ENCODE results near the gene F13B. TPM values are rescaled to one million over a fixed set of nuclear protein-coding genes. Genes with fewer than 3 reads are reported as not detected.

Gene F13B
- total RNA-seq, 1 experiment from 2014 or later: not detected

DNA sequence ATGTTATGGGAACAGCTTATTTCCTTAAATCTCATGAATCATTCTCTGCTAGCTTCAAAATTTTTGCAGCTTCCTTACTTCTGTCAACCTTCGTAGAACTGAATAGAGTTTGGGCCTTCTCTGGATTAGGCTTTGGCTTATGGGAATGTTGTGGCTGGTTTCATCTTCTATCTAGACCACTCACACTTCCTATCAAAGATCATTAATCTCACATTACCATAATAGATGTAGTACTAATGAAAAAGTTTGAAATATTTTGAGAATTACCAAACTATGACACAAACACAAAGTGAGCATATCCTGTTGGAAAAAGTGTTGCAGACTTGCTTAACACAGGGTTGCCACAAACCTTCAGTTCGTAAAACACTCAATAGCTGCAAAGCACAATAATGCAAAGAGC is 49.1 kb upstream of the F13B start:
- H3K4me1 ChIP-seq (ENCODE audit: control insufficient read depth in 1 of 2, insufficient read depth in 2 of 2, low read length in 2 of 2): no peaks in the 10 kb centered on the region
- ChIA-PET RAD21 (ENCODE audit: low non-redundant PET in 1 of 2, low total read pairs in 2 of 2, uncharacterized antibody in 2 of 2, unreplicated experiment in 2 of 2) (no interaction called here), POLR2A (no interaction called here), CTCF (no interaction called here)
- no peak overlapping the region for H3K27ac ChIP-seq (ENCODE audit: low read depth, low read length)
- H3K9ac ChIP-seq (ENCODE audit: low read length): no peak overlapping the region
- H3K4me3 ChIP-seq (replicated peaks in 1 of 2; ENCODE audit: low read depth in 1 of 2, low read length in 2 of 2): no peak overlapping the region
- H3K79me2 ChIP-seq (ENCODE audit: insufficient read depth, low read length): peaks cover 11% of the 10 kb centered on the region; the same call in 1 of the 2 replicates
- no peaks in the 10 kb centered on the region for H3K9me2 ChIP-seq (ENCODE audit: insufficient read depth)
- no peaks in the 10 kb centered on the region for H4K20me1 ChIP-seq (ENCODE audit: insufficient read depth)
- intact Hi-C loops (cut with micrococcal nuclease): no loop called here
- no TSS peak for BruUV-seq (replicated peaks)
- ATAC-seq: no peak
- DNase-seq (ENCODE audit: low read depth, low spot score): no peak
- H3K9me3 ChIP-seq (ENCODE audit: control insufficient read depth in 1 of 2, insufficient read depth in 1 of 2, low read depth in 1 of 2, low read length in 2 of 2): no peaks in the 10 kb centered on the region
- H3K27me3 ChIP-seq (ENCODE audit: insufficient read depth, low read length): no peaks in the 10 kb centered on the region
- no peak overlapping the region for H2AFZ ChIP-seq (ENCODE audit: low read depth, low read length, poor library complexity, severe bottlenecking)
- no peak overlapping the region for H3K4me2 ChIP-seq (ENCODE audit: low read length)
- peaks cover 6 to 22% of the 10 kb centered on the region in 2 experiments; a peak in 3 of 4 replicates for H3K36me3 ChIP-seq (ENCODE audit: control insufficient read depth in 1 of 2, insufficient read depth in 2 of 2, low read length in 2 of 2)
- TF ChIP-seq CEBPB (IDR thresholded peaks at IDR 0.05; ENCODE audit: low read depth) (no peak), JUND (IDR thresholded peaks at IDR 0.05) (no peak), ZNF274 (IDR thresholded peaks at IDR 0.05; ENCODE audit: low read depth, low read length) (no peak), SP1 (IDR thresholded peaks at IDR 0.05; ENCODE audit: low read depth) (no peak), CBX3 (IDR thresholded peaks at IDR 0.05; ENCODE audit: low read depth) (no peak), ZFX (IDR thresholded peaks at IDR 0.05) (no peak), FOSL1 (IDR thresholded peaks at IDR 0.05; ENCODE audit: low read depth) (no peak), EZH2phosphoT487 (IDR thresholded peaks at IDR 0.05; ENCODE audit: borderline replicate concordance) (no peak), TCF7L2 (IDR thresholded peaks at IDR 0.05; ENCODE audit: borderline replicate concordance, extremely low read depth, insufficient read depth, insufficient read length) (no peak), ELF1 (IDR thresholded peaks at IDR 0.05; ENCODE audit: borderline replicate concordance, low read depth) (no peak)
- TF ChIP-seq, protein P1, sequence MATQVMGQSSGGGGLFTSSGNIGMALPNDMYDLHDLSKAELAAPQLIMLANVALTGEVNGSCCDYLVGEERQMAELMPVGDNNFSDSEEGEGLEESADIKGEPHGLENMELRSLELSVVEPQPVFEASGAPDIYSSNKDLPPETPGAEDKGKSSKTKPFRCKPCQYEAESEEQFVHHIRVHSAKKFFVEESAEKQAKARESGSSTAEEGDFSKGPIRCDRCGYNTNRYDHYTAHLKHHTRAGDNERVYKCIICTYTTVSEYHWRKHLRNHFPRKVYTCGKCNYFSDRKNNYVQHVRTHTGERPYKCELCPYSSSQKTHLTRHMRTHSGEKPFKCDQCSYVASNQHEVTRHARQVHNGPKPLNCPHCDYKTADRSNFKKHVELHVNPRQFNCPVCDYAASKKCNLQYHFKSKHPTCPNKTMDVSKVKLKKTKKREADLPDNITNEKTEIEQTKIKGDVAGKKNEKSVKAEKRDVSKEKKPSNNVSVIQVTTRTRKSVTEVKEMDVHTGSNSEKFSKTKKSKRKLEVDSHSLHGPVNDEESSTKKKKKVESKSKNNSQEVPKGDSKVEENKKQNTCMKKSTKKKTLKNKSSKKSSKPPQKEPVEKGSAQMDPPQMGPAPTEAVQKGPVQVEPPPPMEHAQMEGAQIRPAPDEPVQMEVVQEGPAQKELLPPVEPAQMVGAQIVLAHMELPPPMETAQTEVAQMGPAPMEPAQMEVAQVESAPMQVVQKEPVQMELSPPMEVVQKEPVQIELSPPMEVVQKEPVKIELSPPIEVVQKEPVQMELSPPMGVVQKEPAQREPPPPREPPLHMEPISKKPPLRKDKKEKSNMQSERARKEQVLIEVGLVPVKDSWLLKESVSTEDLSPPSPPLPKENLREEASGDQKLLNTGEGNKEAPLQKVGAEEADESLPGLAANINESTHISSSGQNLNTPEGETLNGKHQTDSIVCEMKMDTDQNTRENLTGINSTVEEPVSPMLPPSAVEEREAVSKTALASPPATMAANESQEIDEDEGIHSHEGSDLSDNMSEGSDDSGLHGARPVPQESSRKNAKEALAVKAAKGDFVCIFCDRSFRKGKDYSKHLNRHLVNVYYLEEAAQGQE (IDR thresholded peaks at IDR 0.05; ENCODE audit: low read depth): no peak
- TF ChIP-seq, protein P2, sequence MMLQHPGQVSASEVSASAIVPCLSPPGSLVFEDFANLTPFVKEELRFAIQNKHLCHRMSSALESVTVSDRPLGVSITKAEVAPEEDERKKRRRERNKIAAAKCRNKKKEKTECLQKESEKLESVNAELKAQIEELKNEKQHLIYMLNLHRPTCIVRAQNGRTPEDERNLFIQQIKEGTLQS (IDR thresholded peaks at IDR 0.05): no peak

Data from HCT116 (cell line).